Keratinocyte (primary cell): ENCODE measurements around the gene RRP1B.

Experiments
- EZH2 ChIP-seq: IDR thresholded peaks from one replicate; pipeline ENCODE4 v1.6.1; 2012; ENCODE audit warnings: inconsistent platforms, mild to moderate bottlenecking, low read length, moderate library complexity
- TF ChIP-seq, protein P1 (sequence below), 3 experiments: IDR thresholded peaks in 1 of 3; conservative IDR thresholded peaks in 1 of 3; optimal IDR thresholded peaks in 1 of 3; 2 replicates in 2 of 3; 3 replicates in 1 of 3; pipeline versions ENCODE3 to v1.5.1; 2011; ENCODE audit warnings: low read length in 3 of 3, mild to moderate bottlenecking in 3 of 3, moderate library complexity in 2 of 3, control low read depth in 1 of 3, inconsistent platforms in 1 of 3; ENCODE audit not compliant: insufficient read depth in 2 of 3; ENCODE audit errors: extremely low read depth in 1 of 3

DNA sequence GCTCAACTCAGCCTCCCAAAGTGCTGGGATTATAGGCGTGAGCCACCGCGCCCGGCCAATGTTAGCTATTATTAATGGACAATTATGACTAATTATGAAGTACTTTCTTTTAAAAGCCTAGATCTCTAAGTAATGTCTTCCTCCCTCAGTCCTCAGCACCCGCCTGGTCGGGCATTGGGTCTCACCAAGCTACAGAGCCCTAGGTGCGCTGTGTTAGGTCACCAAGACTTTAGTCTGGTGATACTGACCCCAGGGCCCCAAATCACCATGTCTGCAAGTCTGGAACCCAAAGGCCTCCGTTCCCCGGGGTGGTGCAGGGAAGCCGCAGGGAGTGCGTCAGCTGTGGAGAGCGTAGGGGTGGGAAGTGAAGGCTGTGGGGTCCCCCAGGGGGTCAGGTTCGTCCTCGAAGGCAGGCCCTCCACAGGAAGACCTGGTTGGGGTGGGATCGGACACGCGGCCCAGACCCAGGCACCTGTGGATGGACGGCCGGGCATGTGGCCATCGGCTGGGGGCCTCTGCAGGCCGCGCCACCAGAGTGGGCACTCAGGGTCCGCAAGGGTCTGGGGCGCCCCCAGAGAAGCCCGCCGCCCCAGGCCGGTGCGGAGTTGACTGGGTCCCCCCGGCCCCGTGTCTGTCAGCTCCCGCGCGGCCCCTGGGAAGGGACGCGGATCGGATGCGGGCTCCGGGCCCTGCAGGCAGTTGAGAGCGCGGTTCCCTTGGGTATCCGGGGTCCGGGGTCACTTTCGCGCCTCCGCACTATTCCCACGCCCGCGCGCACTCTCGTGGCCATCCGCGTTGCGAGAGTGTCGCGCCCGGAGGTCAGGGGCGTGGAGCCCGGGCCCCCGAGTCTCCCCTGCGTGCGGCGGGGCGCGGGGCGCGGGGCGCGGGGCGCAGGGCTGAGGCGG, 58.9 kb downstream of the RRP1B start:
- TF ChIP-seq, protein P1, sequence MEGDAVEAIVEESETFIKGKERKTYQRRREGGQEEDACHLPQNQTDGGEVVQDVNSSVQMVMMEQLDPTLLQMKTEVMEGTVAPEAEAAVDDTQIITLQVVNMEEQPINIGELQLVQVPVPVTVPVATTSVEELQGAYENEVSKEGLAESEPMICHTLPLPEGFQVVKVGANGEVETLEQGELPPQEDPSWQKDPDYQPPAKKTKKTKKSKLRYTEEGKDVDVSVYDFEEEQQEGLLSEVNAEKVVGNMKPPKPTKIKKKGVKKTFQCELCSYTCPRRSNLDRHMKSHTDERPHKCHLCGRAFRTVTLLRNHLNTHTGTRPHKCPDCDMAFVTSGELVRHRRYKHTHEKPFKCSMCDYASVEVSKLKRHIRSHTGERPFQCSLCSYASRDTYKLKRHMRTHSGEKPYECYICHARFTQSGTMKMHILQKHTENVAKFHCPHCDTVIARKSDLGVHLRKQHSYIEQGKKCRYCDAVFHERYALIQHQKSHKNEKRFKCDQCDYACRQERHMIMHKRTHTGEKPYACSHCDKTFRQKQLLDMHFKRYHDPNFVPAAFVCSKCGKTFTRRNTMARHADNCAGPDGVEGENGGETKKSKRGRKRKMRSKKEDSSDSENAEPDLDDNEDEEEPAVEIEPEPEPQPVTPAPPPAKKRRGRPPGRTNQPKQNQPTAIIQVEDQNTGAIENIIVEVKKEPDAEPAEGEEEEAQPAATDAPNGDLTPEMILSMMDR (optimal IDR thresholded peaks at IDR 0.05 in 1 of 3, IDR thresholded peaks at IDR 0.05 in 1 of 3, conservative IDR thresholded peaks at IDR 0.05 in 1 of 3; ENCODE audit: extremely low read depth in 1 of 3, insufficient read depth in 2 of 3, low read length in 3 of 3), result no peak
- TF ChIP-seq EZH2, result no peak
